Neuronal stem cell (in vitro differentiated cells): ENCODE results near the gene ARHGAP26.
A peak's percentile ranks its signal among the peaks of the same experiment; 100 is the strongest.
"Not testable (repeated sequence)": the region's sequence is repeated elsewhere in the genome, so short reads cannot be mapped to it uniquely, and the experiment has no call there.

ENCODE experiments used
- DNase-seq: peaks from one replicate; pipeline ENCODE4 v3.0.0-alpha.2; 2013; ENCODE audit warnings: low spot score
- H2AFZ ChIP-seq: one replicate; pipeline ENCODE4 v1.6.1; 2013; ENCODE audit warnings: mild to moderate bottlenecking, low read length, inconsistent platforms
- H2AK5ac ChIP-seq: 2 replicates; pipeline ENCODE4 v1.6.1; 2013; ENCODE audit warnings: low read depth, mild to moderate bottlenecking, inconsistent platforms, low read length, moderate library complexity, mixed read lengths
- H2BK120ac ChIP-seq: 2 replicates; pipeline ENCODE4 v1.6.1; 2013; ENCODE audit warnings: low read depth, mild to moderate bottlenecking, inconsistent platforms, low read length, moderate library complexity, mixed read lengths
- H2BK12ac ChIP-seq: one replicate; pipeline ENCODE4 v1.6.1; 2013; ENCODE audit warnings: low read length, inconsistent platforms
- H2BK15ac ChIP-seq: 2 replicates; pipeline ENCODE4 v1.6.1; 2013; ENCODE audit warnings: mild to moderate bottlenecking, low read length, inconsistent platforms, mixed read lengths
- H2BK5ac ChIP-seq: one replicate; pipeline ENCODE4 v1.6.1; 2013; ENCODE audit warnings: inconsistent platforms, mild to moderate bottlenecking, low read length, moderate library complexity
- H3K14ac ChIP-seq: one replicate; pipeline ENCODE4 v1.6.1; 2013; ENCODE audit warnings: low read length, inconsistent platforms
- H3K18ac ChIP-seq: 2 replicates; pipeline ENCODE4 v1.6.1; 2013; ENCODE audit warnings: low read length, inconsistent platforms
- H3K23ac ChIP-seq: 2 replicates; pipeline ENCODE4 v1.6.1; 2013; ENCODE audit warnings: low read depth, mild to moderate bottlenecking, mixed read lengths, low read length, inconsistent platforms; ENCODE audit not compliant: poor library complexity
- H3K27ac ChIP-seq: replicated peaks from 3 replicates; pipeline ENCODE4 v1.5.1; 2013; ENCODE audit warnings: low read length, inconsistent platforms
- H3K27me3 ChIP-seq, 3 experiments: 2 replicates each; pipeline ENCODE4 v1.6.1; 2013; ENCODE audit warnings: low read length in 3 of 3, mild to moderate bottlenecking in 2 of 3, inconsistent platforms in 1 of 3, low read depth in 1 of 3, mixed read lengths in 1 of 3, moderate library complexity in 1 of 3; ENCODE audit not compliant: control insufficient read depth in 3 of 3, insufficient read depth in 3 of 3
- H3K36me3 ChIP-seq, 2 donors: replicated peaks in 1 of 2; 2 replicates each; pipeline ENCODE4 v1.6.1; 2013; ENCODE audit warnings: low read length in 2 of 2; ENCODE audit not compliant: control insufficient read depth in 2 of 2, insufficient read depth in 2 of 2
- H3K4ac ChIP-seq: 2 replicates; pipeline ENCODE4 v1.6.1; 2013; ENCODE audit warnings: inconsistent platforms, mild to moderate bottlenecking, low read length, moderate library complexity
- H3K4me1 ChIP-seq, 2 donors: 1 replicate in 1 of 2; 2 replicates in 1 of 2; pipeline ENCODE4 v1.6.1; 2013; ENCODE audit warnings: low read length in 2 of 2, low read depth in 1 of 2; ENCODE audit not compliant: control insufficient read depth in 2 of 2, insufficient read depth in 1 of 2
- H3K4me2 ChIP-seq: one replicate; pipeline ENCODE4 v1.6.1; 2013; ENCODE audit warnings: mild to moderate bottlenecking, low read length, inconsistent platforms; ENCODE audit not compliant: insufficient read depth, poor library complexity, severe bottlenecking
- H3K4me3 ChIP-seq, 2 donors: 2 replicates each; pipeline ENCODE4 v1.5.1; 2013; ENCODE audit warnings: low read length in 2 of 2, mild to moderate bottlenecking in 2 of 2, inconsistent platforms in 1 of 2, moderate library complexity in 1 of 2
- H3K79me1 ChIP-seq: one replicate; pipeline ENCODE4 v1.6.1; 2013; ENCODE audit warnings: low read depth, mild to moderate bottlenecking, inconsistent platforms, low read length, moderate library complexity
- H3K9ac ChIP-seq: one replicate; pipeline ENCODE4 v1.6.1; 2013; ENCODE audit warnings: mild to moderate bottlenecking, low read depth, low read length, inconsistent platforms; ENCODE audit not compliant: poor library complexity
- H3K9me3 ChIP-seq, 2 donors: replicated peaks in 1 of 2; 2 replicates each; pipeline versions ENCODE3 to v1.6.1; 2013; ENCODE audit warnings: low read length in 2 of 2, mild to moderate bottlenecking in 2 of 2, inconsistent platforms in 1 of 2, low read depth in 1 of 2, mixed read lengths in 1 of 2, moderate library complexity in 1 of 2; ENCODE audit not compliant: control insufficient read depth in 2 of 2, insufficient read depth in 1 of 2
- H4K8ac ChIP-seq: one replicate; pipeline ENCODE4 v1.6.1; 2013; ENCODE audit warnings: low read depth, mild to moderate bottlenecking, inconsistent platforms, low read length, moderate library complexity
- H4K91ac ChIP-seq: one replicate; pipeline ENCODE4 v1.6.1; 2013; ENCODE audit warnings: low read length, low read depth, mild to moderate bottlenecking, inconsistent platforms; ENCODE audit not compliant: poor library complexity
- WGBS, 2 donors: extraction: QIAGEN DNeasy Blood & Tissue Kit; methylation state at CpG; one replicate each; pipeline ENCODE4 v1.1.7; 2013; ENCODE audit warnings: missing lambda C conversion rate in 2 of 2, mixed read lengths in 1 of 2; ENCODE audit not compliant: insufficient read length in 2 of 2, insufficient replicate concordance in 1 of 2; ENCODE audit errors: extremely low coverage in 2 of 2; 5-methylcytosine and 5-hydroxymethylcytosine counted together

Gene ARHGAP26

GRCh38 chr5:143094087-143094521 is 323.9 kb downstream of the ARHGAP26 start:
- Histone ChIP-seq H3K27ac (peak overlapping the region; percentile 5), H3K4me2 (peak overlapping the region; percentile 32), H2AFZ (no peak overlapping the region), H3K4me1 (peaks cover 0 to 6% of the 10 kb centered on the region in 2 donors), H3K4me3 (peak overlapping the region in 1 of 2 donors; percentile 68), H2BK5ac (no peak overlapping the region), H3K23ac (no peak overlapping the region), H4K8ac (no peak overlapping the region), H3K9ac (no peak overlapping the region), H3K18ac (no peak overlapping the region), H3K4ac (no peak overlapping the region), H4K91ac (no peak overlapping the region), H2BK15ac (no peak overlapping the region), H2BK120ac (no peak overlapping the region), H3K27me3 (no peaks in the 10 kb centered on the region), H2AK5ac (no peak overlapping the region), H2BK12ac (no peak overlapping the region), H3K36me3 (no peaks in the 10 kb centered on the region), H3K79me1 (no peaks in the 10 kb centered on the region), H3K9me3 (no peaks in the 10 kb centered on the region), H3K14ac (no peak overlapping the region)
- DNase-seq: peak; percentile 71
- no CpG with 5 or more reads among the region's 16 CpGs for WGBS, 2 donors

GRCh38 chr5:143094608-143095007 is 324.4 kb downstream of the ARHGAP26 start:
- H3K27me3 ChIP-seq, H3K18ac ChIP-seq, H3K27ac ChIP-seq, H3K23ac ChIP-seq, H3K4ac ChIP-seq, H2BK12ac ChIP-seq, H3K4me3 ChIP-seq, H3K79me1 ChIP-seq, H2AFZ ChIP-seq, H2AK5ac ChIP-seq, DNase-seq, H2BK120ac ChIP-seq, H2BK5ac ChIP-seq, H3K4me2 ChIP-seq, H4K8ac ChIP-seq, H3K4me1 ChIP-seq, H3K36me3 ChIP-seq, H2BK15ac ChIP-seq, H3K9ac ChIP-seq, H4K91ac ChIP-seq, H3K9me3 ChIP-seq, H3K14ac ChIP-seq: not testable (repeated sequence)
- no CpG with 5 or more reads among the region's 3 CpGs for WGBS, 2 donors

GRCh38 chr5:143101121-143101520 is 330.9 kb downstream of the ARHGAP26 start:
- Histone ChIP-seq H2BK120ac (no peak overlapping the region), H3K4ac (no peak overlapping the region), H3K79me1 (no peaks in the 10 kb centered on the region), H3K4me2 (no peak overlapping the region), H4K91ac (no peak overlapping the region), H3K27me3 (no peaks in the 10 kb centered on the region), H2AFZ (no peak overlapping the region), H2BK15ac (no peak overlapping the region), H3K23ac (no peak overlapping the region), H3K27ac (no peak overlapping the region), H3K14ac (no peak overlapping the region), H2BK5ac (no peak overlapping the region), H3K4me3 (no peak overlapping the region), H2BK12ac (no peak overlapping the region), H2AK5ac (no peak overlapping the region), H3K9me3 (no peaks in the 10 kb centered on the region), H3K9ac (no peak overlapping the region), H3K4me1 (peaks cover 2 to 3% of the 10 kb centered on the region in 2 donors), H3K18ac (no peak overlapping the region), H3K36me3 (no peaks in the 10 kb centered on the region), H4K8ac (no peak overlapping the region)
- DNase-seq: no peak
- no CpG with 5 or more reads among the region's 2 CpGs for WGBS, 2 donors

GRCh38 chr5:143101725-143102386 is 331.7 kb downstream of the ARHGAP26 start:
- Histone ChIP-seq H3K4me3 (no peak overlapping the region), H2BK5ac (no peak overlapping the region), H3K27ac (no peak overlapping the region), H2AK5ac (no peak overlapping the region), H2BK120ac (no peak overlapping the region), H3K9me3 (no peaks in the 10 kb centered on the region), H3K4ac (no peak overlapping the region), H3K4me2 (no peak overlapping the region), H3K9ac (no peak overlapping the region), H3K23ac (no peak overlapping the region), H2BK15ac (no peak overlapping the region), H3K4me1 (peaks cover 2 to 3% of the 10 kb centered on the region in 2 donors), H3K18ac (no peak overlapping the region), H3K79me1 (no peaks in the 10 kb centered on the region), H4K91ac (no peak overlapping the region), H3K14ac (no peak overlapping the region), H2AFZ (peak overlapping the region; percentile 46), H3K36me3 (no peaks in the 10 kb centered on the region), H3K27me3 (no peaks in the 10 kb centered on the region), H4K8ac (no peak overlapping the region), H2BK12ac (no peak overlapping the region)
- WGBS, 2 donors: no CpG with 5 or more reads among the region's 7 CpGs
- no peak for DNase-seq
